ENCODE measurements around the gene HEATR5B.

- TF ChIP-seq CTCF (IDR thresholded peaks at IDR 0.05; ENCODE audit: low read depth, low read length) = no peak
- no peak for TF ChIP-seq POLR2A (IDR thresholded peaks at IDR 0.05; ENCODE audit: extremely low read depth, insufficient read length)
Observed at GRCh38 chr2:36973320-36973719, 110.9 kb downstream of the HEATR5B start.
